AG04450 (cell line): ENCODE data around the gene BCAR1. TPM values are rescaled to one million over a fixed set of nuclear protein-coding genes. Genes with fewer than 3 reads are reported as not detected.
"Not testable (repeated sequence)": the region's sequence is repeated elsewhere in the genome, so short reads cannot be mapped to it uniquely, and the experiment has no call there.

ENCODE experiments used
- CTCF ChIA-PET: fragments of 300-600, 350-600 bp; formaldehyde crosslinking; extraction: SDS; loops from one replicate; lab custom pipeline; 2022; ENCODE audit warnings: antibody characterized with exemption, inconsistent platforms; lab: Charles Lee
- POLR2A ChIA-PET: fragments of 350-600 bp; formaldehyde crosslinking; extraction: SDS; loops from one replicate; lab custom pipeline; 2021; ENCODE audit warnings: antibody characterized with exemption, inconsistent platforms; lab: Yijun Ruan, JAX
- DNase-seq: peaks from one replicate; pipeline ENCODE4 v3.0.0-alpha.2; 2011; ENCODE audit warnings: low read depth, low spot score
- H3K27ac ChIP-seq: one replicate; pipeline ENCODE4 v1.5.1; 2012; ENCODE audit warnings: low read depth, low read length, control low read depth
- H3K27me3 ChIP-seq: one replicate; pipeline ENCODE4 v1.6.0; 2012; ENCODE audit warnings: low read length; ENCODE audit not compliant: control insufficient read depth, insufficient read depth
- H3K4me3 ChIP-seq: 2 replicates; pipeline ENCODE4 v1.5.1; 2011; ENCODE audit warnings: mild to moderate bottlenecking, low read depth, low read length, control low read depth
- H3K9me3 ChIP-seq: 2 replicates; pipeline ENCODE4 v1.5.1; 2012; ENCODE audit warnings: low read length; ENCODE audit not compliant: control insufficient read depth, insufficient read depth
- CTCF ChIP-seq: IDR thresholded peaks from 2 replicates; pipeline ENCODE4 v1.5.1; 2011; ENCODE audit warnings: low read depth, low read length, control low read depth, inconsistent platforms
- polyA plus RNA-seq: library from polyadenylated mRNA; depleted of rRNA; stranded (reverse); fragments of >200 nt; gene quantifications from 2 replicates; pipeline ENCODE4 v1.2.3, GENCODE V29; 2011

Gene BCAR1
- polyA plus RNA-seq, 1 experiment: 16.1 TPM

- Histone ChIP-seq H3K9me3 (no peaks in the 10 kb centered on the region; the same call in 1 of the 2 replicates), H3K27me3 (peaks cover 3% of the 10 kb centered on the region), H3K4me3 (no peak overlapping the region), H3K27ac (no peak overlapping the region)
- ChIA-PET POLR2A (interaction anchor here (0.7 kb wide), 1 partner anchor 257 kb away, joined by 3 read pairs; no protein-coding TSS in a partner anchor), CTCF (interaction anchor here (0.6 to 3.0 kb wide), 3 partner anchors 17 to 30 kb away, joined by 3 to 12 read pairs (median 4); no protein-coding TSS in a partner anchor)
- no peak for DNase-seq
- TF ChIP-seq CTCF: no peak
Measured at GRCh38 chr16:75209944-75210343, 41.5 kb downstream of the BCAR1 start.

GRCh38 chr16:75209514-75209913 is 41.9 kb downstream of the BCAR1 start:
- CTCF ChIA-PET: interaction anchor here (1.3 to 3.0 kb wide), 2 partner anchors 18 to 24 kb away, joined by 4 to 12 read pairs; no protein-coding TSS in a partner anchor
- H3K27me3 ChIP-seq, POLR2A ChIA-PET, DNase-seq, H3K4me3 ChIP-seq, H3K27ac ChIP-seq, H3K9me3 ChIP-seq: not testable (repeated sequence)

GRCh38 chr16:75208861-75209505 is 42.4 kb downstream of the BCAR1 start:
- no peak for DNase-seq
- Histone ChIP-seq H3K4me3 (no peak overlapping the region), H3K27me3 (peaks cover 3% of the 10 kb centered on the region), H3K27ac (no peak overlapping the region), H3K9me3 (no peaks in the 10 kb centered on the region; the same call in 1 of the 2 replicates)
- POLR2A ChIA-PET: no interaction called here
- CTCF ChIA-PET: interaction anchor here (1.3 to 3.0 kb wide), 2 partner anchors 18 to 25 kb away, joined by 4 to 12 read pairs; no protein-coding TSS in a partner anchor
- TF ChIP-seq CTCF: no peak

GRCh38 chr16:75208242-75208825 is 43.1 kb downstream of the BCAR1 start:
- Histone ChIP-seq H3K4me3 (no peak overlapping the region), H3K27ac (no peak overlapping the region), H3K27me3 (peaks cover 3% of the 10 kb centered on the region), H3K9me3 (no peaks in the 10 kb centered on the region; the same call in 1 of the 2 replicates)
- no peak for TF ChIP-seq CTCF
- POLR2A ChIA-PET: no interaction called here
- CTCF ChIA-PET: interaction anchor here (1.3 to 3.0 kb wide), 2 partner anchors 19 to 26 kb away, joined by 4 to 12 read pairs; no protein-coding TSS in a partner anchor
- DNase-seq: no peak

GRCh38 chr16:75207831-75208230 is 43.6 kb downstream of the BCAR1 start:
- CTCF ChIA-PET: interaction anchor here (3.0 kb wide), 1 partner anchor 26 kb away, joined by 12 read pairs; no protein-coding TSS in a partner anchor
- POLR2A ChIA-PET: interaction anchor here (2.1 kb wide), 1 partner anchor 17 kb away, joined by 16 read pairs; no protein-coding TSS in a partner anchor
- Histone ChIP-seq H3K9me3 (no peaks in the 10 kb centered on the region; the same call in 1 of the 2 replicates), H3K27ac (no peak overlapping the region), H3K4me3 (no peak overlapping the region), H3K27me3 (peaks cover 3% of the 10 kb centered on the region)
- TF ChIP-seq CTCF: no peak
- DNase-seq: no peak
